PFSK-1 (cell line): ENCODE data around the gene TIMP3.

ENCODE experiments used
- FOXP2 ChIP-seq: optimal IDR thresholded peaks from 2 replicates; pipeline ENCODE3; 2011; ENCODE audit warnings: borderline replicate concordance, control low read depth, inconsistent platforms; ENCODE audit not compliant: insufficient read depth; ENCODE audit errors: extremely low read length, extremely low read depth
- POLR2AphosphoS5 ChIP-seq: IDR thresholded peaks from 2 replicates; pipeline ENCODE4 v1.6.1; 2012; ENCODE audit warnings: low read depth, mild to moderate bottlenecking, control low read depth, low read length, moderate library complexity
- REST ChIP-seq, 2 experiments: IDR thresholded peaks; 2 replicates each; pipeline versions ENCODE4 v1.6.1 to v1.8.0; 2011 to 2012; ENCODE audit warnings: low read depth in 2 of 2, low read length in 2 of 2, control low read depth in 1 of 2, inconsistent platforms in 1 of 2, mild to moderate bottlenecking in 1 of 2, moderate library complexity in 1 of 2; ENCODE audit not compliant: insufficient read depth in 1 of 2
- SIN3A ChIP-seq: IDR thresholded peaks from 2 replicates; pipeline ENCODE4 v1.6.1; 2012; ENCODE audit warnings: mild to moderate bottlenecking, low read length, moderate library complexity, borderline replicate concordance; ENCODE audit not compliant: insufficient read depth
- TAF1 ChIP-seq: IDR thresholded peaks from 2 replicates; pipeline ENCODE4 v1.6.1; 2012; ENCODE audit warnings: low read length, control low read depth, borderline replicate concordance; ENCODE audit not compliant: insufficient read depth

The TIMP3 gene

GRCh38 chr22:32758866-32759385, 42.6 kb upstream of the TIMP3 start:
- no peak for TF ChIP-seq POLR2AphosphoS5
- no peak for TF ChIP-seq REST (IDR thresholded peaks at IDR 0.05; ENCODE audit: insufficient read depth in 1 of 2, low read depth in 2 of 2, low read length in 2 of 2)
- TF ChIP-seq SIN3A, result no peak
- TF ChIP-seq TAF1, result no peak
- TF ChIP-seq FOXP2, result no peak

- TF ChIP-seq REST (IDR thresholded peaks at IDR 0.05; ENCODE audit: insufficient read depth in 1 of 2, low read depth in 2 of 2, low read length in 2 of 2) (no peak), SIN3A (no peak), FOXP2 (no peak), TAF1 (no peak), POLR2AphosphoS5 (no peak)
Measured at GRCh38 chr22:32760396-32760795, 41.1 kb upstream of the TIMP3 start.

- TF ChIP-seq FOXP2, result no peak
- TF ChIP-seq POLR2AphosphoS5, result no peak
- TF ChIP-seq TAF1, result no peak
- TF ChIP-seq SIN3A, result no peak
- no peak for TF ChIP-seq REST (IDR thresholded peaks at IDR 0.05; ENCODE audit: insufficient read depth in 1 of 2, low read depth in 2 of 2, low read length in 2 of 2)
Measured at GRCh38 chr22:32760815-32761214, 40.7 kb upstream of the TIMP3 start.

- no peak for TF ChIP-seq POLR2AphosphoS5
- no peak for TF ChIP-seq FOXP2
- no peak for TF ChIP-seq TAF1
- TF ChIP-seq REST (IDR thresholded peaks at IDR 0.05; ENCODE audit: insufficient read depth in 1 of 2, low read depth in 2 of 2, low read length in 2 of 2), result no peak
- TF ChIP-seq SIN3A, result no peak
Measured at GRCh38 chr22:32761251-32761903, 40.1 kb upstream of the TIMP3 start.
